ENCODE data around the gene GALNT7.

The GALNT7 gene

DNA sequence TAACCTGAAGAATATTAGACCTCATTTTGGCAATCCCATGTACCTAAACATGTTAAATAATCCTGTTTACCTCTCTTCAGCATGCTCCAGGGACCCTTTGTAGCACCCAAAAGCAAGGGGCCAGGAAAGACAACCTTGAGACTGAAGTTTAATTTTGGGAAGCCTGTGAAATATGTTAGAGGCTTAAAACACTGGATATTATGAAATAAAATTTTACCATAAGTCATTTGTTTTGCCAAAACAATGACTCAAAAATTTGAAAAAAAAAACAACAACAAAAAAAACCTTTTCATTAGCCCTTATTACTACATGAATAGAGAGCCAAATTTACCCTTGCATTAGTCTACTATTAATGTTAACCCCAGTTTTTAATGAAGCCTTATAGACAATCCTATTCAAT, 115.9 kb downstream of the GALNT7 start:
- Histone ChIP-seq H4K20me1 (ENCODE audit: low read depth, low read length) (no peaks in the 10 kb centered on the region), H3F3A (ENCODE audit: insufficient read depth) (no peaks in the 10 kb centered on the region), H3K4me3 (ENCODE audit: insufficient read depth, low read length, poor library complexity, severe bottlenecking) (no peak overlapping the region), H3K9me3 (ENCODE audit: insufficient read depth, low read length) (peaks cover 14% of the 10 kb centered on the region; the same call in 1 of the 2 replicates), H3K36me3 (ENCODE audit: low read length) (no peaks in the 10 kb centered on the region), H3K27me3 (ENCODE audit: low read length) (no peaks in the 10 kb centered on the region), H3K9ac (ENCODE audit: low read length) (no peak overlapping the region), H3K9me2 (replicated peaks; ENCODE audit: insufficient read depth, low read length) (no peaks in the 10 kb centered on the region), H3K27ac (ENCODE audit: low read depth, low read length) (no peak overlapping the region), H2AFZ (ENCODE audit: low read depth, low read length, severe bottlenecking) (no peak overlapping the region), H3K79me2 (ENCODE audit: insufficient read depth, low read length) (no peaks in the 10 kb centered on the region; the same call in 1 of the 2 replicates), H3K4me2 (ENCODE audit: low read depth, low read length, poor library complexity, severe bottlenecking) (no peak overlapping the region)
- no peak for TF ChIP-seq EZH2phosphoT487 (conservative IDR thresholded peaks at IDR 0.05; ENCODE audit: low read length)
- TF ChIP-seq, protein P1, sequence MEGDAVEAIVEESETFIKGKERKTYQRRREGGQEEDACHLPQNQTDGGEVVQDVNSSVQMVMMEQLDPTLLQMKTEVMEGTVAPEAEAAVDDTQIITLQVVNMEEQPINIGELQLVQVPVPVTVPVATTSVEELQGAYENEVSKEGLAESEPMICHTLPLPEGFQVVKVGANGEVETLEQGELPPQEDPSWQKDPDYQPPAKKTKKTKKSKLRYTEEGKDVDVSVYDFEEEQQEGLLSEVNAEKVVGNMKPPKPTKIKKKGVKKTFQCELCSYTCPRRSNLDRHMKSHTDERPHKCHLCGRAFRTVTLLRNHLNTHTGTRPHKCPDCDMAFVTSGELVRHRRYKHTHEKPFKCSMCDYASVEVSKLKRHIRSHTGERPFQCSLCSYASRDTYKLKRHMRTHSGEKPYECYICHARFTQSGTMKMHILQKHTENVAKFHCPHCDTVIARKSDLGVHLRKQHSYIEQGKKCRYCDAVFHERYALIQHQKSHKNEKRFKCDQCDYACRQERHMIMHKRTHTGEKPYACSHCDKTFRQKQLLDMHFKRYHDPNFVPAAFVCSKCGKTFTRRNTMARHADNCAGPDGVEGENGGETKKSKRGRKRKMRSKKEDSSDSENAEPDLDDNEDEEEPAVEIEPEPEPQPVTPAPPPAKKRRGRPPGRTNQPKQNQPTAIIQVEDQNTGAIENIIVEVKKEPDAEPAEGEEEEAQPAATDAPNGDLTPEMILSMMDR (IDR thresholded peaks at IDR 0.05; ENCODE audit: insufficient read depth, low read length, poor library complexity, severe bottlenecking), result no peak

- H3K79me2 ChIP-seq (ENCODE audit: insufficient read depth, low read length), result no peaks in the 10 kb centered on the region
- TF ChIP-seq, protein P1 (IDR thresholded peaks at IDR 0.05; ENCODE audit: insufficient read depth, low read length, poor library complexity, severe bottlenecking), result no peak
- no peak for TF ChIP-seq EZH2phosphoT487 (conservative IDR thresholded peaks at IDR 0.05; ENCODE audit: low read length)
Observed at GRCh38 chr4:173287486-173287885, 118.9 kb downstream of the GALNT7 start.

GRCh38 chr4:173288296-173288695, 119.7 kb downstream of the GALNT7 start:
- Histone ChIP-seq H3K9me2 (replicated peaks; ENCODE audit: insufficient read depth, low read length) (no peaks in the 10 kb centered on the region), H3K4me3 (ENCODE audit: insufficient read depth, low read length, poor library complexity, severe bottlenecking) (no peak overlapping the region), H3K36me3 (ENCODE audit: low read length) (no peaks in the 10 kb centered on the region), H3K27ac (ENCODE audit: low read depth, low read length) (no peak overlapping the region), H3F3A (ENCODE audit: insufficient read depth) (no peaks in the 10 kb centered on the region), H3K9ac (ENCODE audit: low read length) (no peak overlapping the region), H2AFZ (ENCODE audit: low read depth, low read length, severe bottlenecking) (no peak overlapping the region), H3K4me2 (ENCODE audit: low read depth, low read length, poor library complexity, severe bottlenecking) (no peak overlapping the region), H3K9me3 (ENCODE audit: insufficient read depth, low read length) (peaks cover 14% of the 10 kb centered on the region; the same call in 1 of the 2 replicates), H3K79me2 (ENCODE audit: insufficient read depth, low read length) (no peaks in the 10 kb centered on the region), H3K27me3 (ENCODE audit: low read length) (no peaks in the 10 kb centered on the region), H4K20me1 (ENCODE audit: low read depth, low read length) (no peaks in the 10 kb centered on the region)
- TF ChIP-seq EZH2phosphoT487 (conservative IDR thresholded peaks at IDR 0.05; ENCODE audit: low read length), result no peak
- TF ChIP-seq, protein P1 (IDR thresholded peaks at IDR 0.05; ENCODE audit: insufficient read depth, low read length, poor library complexity, severe bottlenecking), result peak; percentile 50

More at GRCh38 chr4:173287486-173287885, 118.9 kb downstream of the GALNT7 start:
- H3K9me2 ChIP-seq (replicated peaks; ENCODE audit: insufficient read depth, low read length), result no peaks in the 10 kb centered on the region
- H2AFZ ChIP-seq (ENCODE audit: low read depth, low read length, severe bottlenecking), result no peak overlapping the region
- H3K36me3 ChIP-seq (ENCODE audit: low read length), result no peaks in the 10 kb centered on the region
- no peak overlapping the region for H3K9ac ChIP-seq (ENCODE audit: low read length)
- H3K27ac ChIP-seq (ENCODE audit: low read depth, low read length), result no peak overlapping the region
- H3K4me2 ChIP-seq (ENCODE audit: low read depth, low read length, poor library complexity, severe bottlenecking), result no peak overlapping the region
- no peaks in the 10 kb centered on the region for H3F3A ChIP-seq (ENCODE audit: insufficient read depth)
- no peak overlapping the region for H3K4me3 ChIP-seq (ENCODE audit: insufficient read depth, low read length, poor library complexity, severe bottlenecking)
- H3K27me3 ChIP-seq (ENCODE audit: low read length), result no peaks in the 10 kb centered on the region
- peaks cover 14% of the 10 kb centered on the region; the same call in 1 of the 2 replicates for H3K9me3 ChIP-seq (ENCODE audit: insufficient read depth, low read length)
- H4K20me1 ChIP-seq (ENCODE audit: low read depth, low read length), result no peaks in the 10 kb centered on the region

Measured in SU-DHL-6 (cell line).